Measurements from ENCODE around the gene ADGRD1.

The ADGRD1 gene

DNA sequence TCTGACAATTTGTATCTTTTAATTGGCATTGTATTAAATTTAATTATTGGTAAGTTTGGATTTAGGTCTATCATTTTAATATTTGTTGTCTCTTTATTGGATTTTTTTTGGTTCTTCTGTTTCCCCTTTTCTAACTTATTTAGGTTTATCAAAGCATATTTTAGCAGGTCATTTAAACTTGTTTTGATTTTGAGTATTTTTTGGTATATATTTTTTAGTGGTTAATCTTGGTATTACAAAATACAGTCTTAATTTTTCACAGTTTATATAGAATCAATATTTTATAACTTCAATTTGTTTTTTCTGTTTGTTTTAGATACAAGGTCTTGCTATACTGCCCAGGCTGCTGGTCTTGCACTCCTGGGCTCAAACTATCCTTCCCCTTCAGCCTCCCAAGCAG lies 15.5 kb upstream of the ADGRD1 start:
- DNase-seq, result no peak

DNA sequence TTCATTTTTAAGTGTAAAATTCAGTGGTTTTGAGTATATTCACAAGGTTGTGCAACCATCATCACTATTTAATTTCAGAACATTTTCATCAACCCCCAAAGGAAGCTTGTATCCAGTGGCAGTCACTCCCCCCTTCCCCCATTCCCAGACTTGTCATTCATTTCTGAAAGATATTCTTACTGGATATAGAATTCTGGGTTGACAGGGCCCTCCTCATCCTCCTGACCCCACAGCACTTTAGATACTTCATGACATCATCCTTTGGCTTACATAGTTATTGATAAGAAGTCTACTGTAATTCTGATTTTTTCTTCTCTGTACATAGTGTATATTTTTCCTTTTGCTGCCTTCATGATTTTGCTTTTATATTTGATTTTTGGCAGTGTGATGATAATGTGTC lies 8.8 kb upstream of the ADGRD1 start:
- DNase-seq, result no peak

- DNase-seq, result no peak
Observed at GRCh38 chr12:130945786-130946492, 7.8 kb upstream of the ADGRD1 start.

GRCh38 chr12:130947028-130947613 lies 6.6 kb upstream of the ADGRD1 start:
- DNase-seq, result no peak

- DNase-seq, result no peak
Observed at GRCh38 chr12:130948136-130948535, 5.6 kb upstream of the ADGRD1 start.

DNA sequence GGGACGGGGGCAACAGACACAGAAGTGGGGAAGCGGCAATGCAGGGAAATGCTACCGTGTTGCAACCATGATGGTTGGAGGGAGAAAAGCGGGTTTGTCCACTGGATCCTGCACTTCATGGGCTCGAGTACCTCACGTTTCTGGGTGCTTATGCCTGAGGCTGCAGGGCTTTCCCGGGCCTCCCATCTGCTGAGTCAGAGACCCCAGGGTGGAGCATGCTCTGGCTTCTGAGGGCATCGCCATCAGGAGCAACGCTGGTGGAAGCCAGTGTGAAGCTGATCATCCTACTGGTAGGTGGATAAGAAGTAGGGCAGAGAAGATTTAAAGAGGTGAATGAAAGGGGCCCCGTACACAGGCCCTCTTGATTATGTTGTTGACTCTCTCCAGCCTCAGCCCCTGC lies 5.0 kb upstream of the ADGRD1 start:
- no peak for DNase-seq

GRCh38 chr12:130949806-130950205 lies 3.9 kb upstream of the ADGRD1 start:
- no peak for DNase-seq

DNA sequence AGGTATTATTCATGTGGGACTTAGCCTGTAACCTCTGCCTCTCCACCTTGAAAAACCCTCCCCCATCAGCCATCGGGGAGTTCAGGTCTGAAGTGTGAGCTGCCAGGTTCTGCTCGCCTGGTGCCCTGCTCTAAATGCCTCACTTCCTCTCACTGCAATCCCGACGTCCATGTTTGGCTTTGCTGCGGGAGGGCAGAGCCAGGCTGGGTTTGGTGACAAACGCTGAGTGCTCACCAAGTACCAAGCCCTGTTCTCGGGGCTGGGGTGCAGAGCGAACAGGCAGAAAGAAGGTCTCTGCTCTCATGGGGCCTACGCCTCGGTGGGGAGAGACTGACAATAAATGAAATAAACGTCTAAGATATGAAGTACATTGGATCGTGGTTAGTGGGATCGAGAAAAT lies 2.1 kb upstream of the ADGRD1 start:
- no peak for DNase-seq

- DNase-seq, result no peak
Observed at GRCh38 chr12:130952171-130952954, 1.3 kb upstream of the ADGRD1 start.

- no peak for DNase-seq
Observed at GRCh38 chr12:130954544-130954831, 781 bp downstream of the ADGRD1 start.

DNA sequence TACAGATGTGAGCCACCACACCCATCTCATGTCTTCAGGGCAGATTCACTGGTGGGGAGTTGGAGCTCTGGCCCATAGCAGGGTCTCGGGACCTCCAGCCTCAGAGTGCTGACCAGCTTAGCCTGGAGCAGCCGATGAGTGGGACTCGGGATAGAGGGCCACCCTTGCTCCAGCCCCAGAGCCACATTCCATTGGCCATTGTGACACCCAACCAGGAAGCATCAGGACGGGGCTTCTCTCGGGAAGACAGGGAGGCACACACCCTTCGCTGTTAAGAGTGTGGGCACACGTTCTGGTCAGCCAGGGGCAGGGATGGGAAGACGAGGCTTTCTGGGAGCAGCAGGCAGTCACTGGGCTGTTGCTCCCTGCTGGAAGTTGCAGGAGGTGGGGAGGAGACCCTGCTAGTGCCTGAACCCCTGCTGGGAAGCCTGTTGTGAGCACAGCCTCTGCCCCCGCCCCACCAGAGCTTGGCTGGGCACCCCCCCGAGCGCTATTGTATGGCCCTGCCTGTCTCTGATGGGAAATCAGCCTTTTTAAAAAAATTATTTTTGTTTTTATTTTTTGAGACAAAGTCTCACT lies 1.6 kb downstream of the ADGRD1 start:
- no peak for DNase-seq

DNA sequence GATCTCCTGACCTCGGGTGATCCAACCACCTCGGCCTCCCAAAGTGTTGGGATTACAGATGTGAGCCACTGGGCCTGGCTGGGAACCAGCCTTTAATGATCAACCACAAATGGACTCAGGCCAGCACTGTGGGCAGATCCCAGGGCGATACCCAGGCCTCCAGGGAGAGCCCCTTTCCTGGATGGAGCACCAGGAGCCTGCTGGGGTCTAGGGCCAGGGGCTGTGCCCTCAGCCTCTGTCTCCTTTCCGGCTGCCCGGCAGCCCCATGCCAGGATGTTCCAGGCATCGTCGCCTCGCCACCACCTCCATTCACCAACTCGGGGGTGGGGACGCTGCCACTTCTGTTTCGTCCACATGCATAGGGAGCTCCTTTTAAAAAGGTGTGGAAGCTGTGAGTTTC lies 2.3 kb downstream of the ADGRD1 start:
- no peak for DNase-seq

- DNase-seq, result no peak
Observed at GRCh38 chr12:130956456-130957303, 3.0 kb downstream of the ADGRD1 start.

DNA sequence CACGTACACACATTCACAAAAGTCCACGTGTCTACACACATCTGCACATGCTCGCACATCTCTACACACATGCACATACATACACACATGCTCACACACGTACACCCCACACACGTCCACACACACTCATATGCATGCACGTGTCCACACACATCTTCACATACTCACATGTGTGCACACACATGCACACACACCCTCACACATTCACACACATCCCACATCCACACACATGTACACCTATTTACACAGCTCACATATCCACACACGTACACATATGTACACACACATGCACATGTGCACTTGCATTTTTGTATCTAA lies 3.6 kb downstream of the ADGRD1 start:
- DNase-seq, result no peak

- no peak for DNase-seq
Observed at GRCh38 chr12:130958557-130959140, 4.9 kb downstream of the ADGRD1 start.

DNA sequence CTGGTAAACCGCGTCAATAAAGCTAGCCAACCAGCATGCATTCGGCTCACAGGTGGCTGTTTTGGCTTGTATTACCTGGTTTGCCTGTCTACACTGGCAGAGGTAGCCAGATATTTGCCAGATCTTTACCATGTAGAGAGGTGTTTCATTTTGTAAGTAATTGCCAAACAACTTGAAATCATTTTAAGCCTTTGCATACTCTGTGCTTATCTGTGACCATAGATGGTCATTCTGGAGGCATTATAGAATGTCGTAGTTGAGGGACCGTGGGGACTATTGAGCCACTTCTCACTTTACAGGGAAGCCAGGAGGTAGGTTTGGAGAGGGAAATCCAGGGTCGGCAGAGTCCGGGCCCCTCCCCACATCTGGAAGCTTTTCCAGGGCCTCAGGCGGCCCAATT lies 5.9 kb downstream of the ADGRD1 start:
- no peak for DNase-seq

DNA sequence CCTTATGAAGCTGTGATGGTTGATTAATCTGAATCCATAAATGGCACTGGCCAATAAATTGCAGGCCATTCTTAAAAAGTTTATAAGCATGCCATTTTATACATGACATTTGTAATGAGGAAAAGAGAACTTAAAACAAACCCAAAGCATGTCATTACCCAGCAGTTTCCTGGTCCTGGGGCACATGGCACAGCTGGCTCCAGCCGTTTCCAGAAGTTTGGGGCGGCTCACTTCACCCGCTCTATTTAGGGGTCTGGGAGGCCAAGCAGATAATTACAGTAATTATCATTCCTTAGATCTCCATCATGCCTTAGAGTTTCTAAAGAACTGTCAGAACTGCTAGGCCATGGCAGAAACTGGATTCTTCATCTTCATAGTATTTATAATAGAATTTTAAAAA lies 6.4 kb downstream of the ADGRD1 start:
- no peak for DNase-seq

GRCh38 chr12:130960787-130961186 lies 7.1 kb downstream of the ADGRD1 start:
- no peak for DNase-seq

GRCh38 chr12:130961921-130962451 lies 8.3 kb downstream of the ADGRD1 start:
- no peak for DNase-seq

- no peak for DNase-seq
Observed at GRCh38 chr12:130965214-130965613, 11.5 kb downstream of the ADGRD1 start.

GRCh38 chr12:130965668-130966067 lies 12.0 kb downstream of the ADGRD1 start:
- DNase-seq, result no peak

GRCh38 chr12:130966443-130967030 lies 12.8 kb downstream of the ADGRD1 start:
- DNase-seq, result no peak
